B cell (primary cell): Measurements from ENCODE around the gene POFUT1.

Source experiments
- CTCF ChIP-seq: fragments of 200-600 bp; IDR thresholded peaks from one replicate; pipeline ENCODE4 v1.8.0; 2022; ENCODE audit warnings: antibody characterized with exemption, mild to moderate bottlenecking
- EZH2 ChIP-seq: IDR thresholded peaks from 2 replicates; pipeline ENCODE4 v1.6.1; 2012; ENCODE audit warnings: borderline replicate concordance, low read depth, mild to moderate bottlenecking, moderate library complexity, low read length; ENCODE audit not compliant: insufficient read depth, poor library complexity, severe bottlenecking

GRCh38 chr20:32227744-32228688 lies 20.3 kb downstream of the POFUT1 start:
- TF ChIP-seq EZH2 (no peak), CTCF (no peak)
